NCI-H446 (cell line): Measurements from ENCODE around the gene STKLD1.
"Not testable (repeated sequence)": the region's sequence is repeated elsewhere in the genome, so short reads cannot be mapped to it uniquely, and the experiment has no call there.

ENCODE experiments used
- DNase-seq, 2 experiments: peaks; one replicate each; lab custom pipeline; 2025; lab: John Stamatoyannopoulos, UW

Gene STKLD1

DNA sequence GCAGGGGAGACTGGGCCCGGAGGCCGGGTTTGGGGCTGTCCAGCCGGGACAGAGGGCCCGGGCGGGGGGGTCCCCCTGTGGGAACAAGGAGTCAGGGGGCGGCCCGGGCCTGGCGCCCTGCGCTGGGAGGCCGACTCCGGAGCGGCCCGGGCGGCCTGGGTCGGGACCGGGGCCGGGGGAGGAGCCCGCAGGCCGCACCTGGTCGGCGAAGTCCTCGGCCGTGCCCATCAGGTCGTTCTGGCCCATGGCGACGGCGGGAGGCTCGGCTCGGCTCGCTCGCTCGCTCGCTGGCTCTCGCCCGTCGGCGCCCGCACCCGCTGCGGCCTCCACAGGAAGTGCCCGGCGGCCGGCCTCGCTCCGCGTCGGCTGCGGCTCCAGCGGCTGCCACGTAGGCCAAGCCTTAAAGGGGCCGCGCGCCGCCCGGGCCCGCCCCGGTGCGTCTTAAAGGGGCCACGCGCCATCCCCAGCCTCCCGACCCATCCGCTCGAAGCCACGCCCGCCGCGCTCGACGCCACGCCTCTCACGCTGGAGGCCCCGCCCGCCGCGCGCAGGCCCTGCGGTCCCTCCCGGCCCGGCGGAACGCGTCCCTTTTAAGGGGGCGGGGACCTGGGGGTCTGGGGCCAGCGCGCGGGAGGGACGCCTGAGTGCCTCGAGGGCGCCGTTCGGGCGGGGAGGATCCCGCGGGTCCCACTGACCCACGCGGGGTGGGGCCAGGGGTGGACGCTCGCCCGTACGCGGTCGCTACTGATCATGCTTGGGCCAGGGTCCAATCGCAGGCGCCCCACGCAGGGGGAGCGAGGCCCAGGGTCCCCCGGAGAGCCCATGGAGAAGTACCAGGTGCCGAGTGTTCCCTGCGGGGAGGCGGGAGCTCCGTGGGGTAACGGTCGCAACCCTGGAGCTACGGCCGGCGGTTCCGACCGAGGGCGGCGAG, at the start of gene STKLD1, which contains the start of gene SURF4:
STKLD1 (plus strand) TSS at position 643 of the 931 bp plus-strand sequence; CDS start at position 751, 108 bp downstream.
SURF4 (minus strand) TSS at position 337 of the 931 bp plus-strand sequence; CDS start at position 246, 91 bp downstream.
- peak; percentile 75 to 93 for DNase-seq

DNA sequence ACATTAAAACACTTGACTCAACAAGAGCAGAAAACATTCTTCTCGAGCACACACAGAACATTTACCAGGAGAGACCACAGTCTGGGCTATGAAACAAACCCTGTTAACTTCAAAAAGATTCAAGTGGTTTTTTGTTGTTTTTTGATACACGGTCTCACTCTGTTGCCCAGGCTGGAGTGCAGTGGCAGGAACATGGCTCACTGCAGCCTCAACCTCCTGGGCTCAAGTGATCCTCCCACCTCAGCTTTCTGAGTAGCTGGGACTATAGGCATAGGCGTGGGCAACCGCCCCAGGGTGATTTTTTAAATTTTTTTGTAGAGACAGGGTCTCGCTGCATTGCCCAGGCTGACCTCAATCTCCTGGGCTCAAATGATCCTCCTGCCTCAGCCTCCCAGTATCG, 49.1 kb upstream of the STKLD1 start:
- DNase-seq: not testable (repeated sequence)

DNA sequence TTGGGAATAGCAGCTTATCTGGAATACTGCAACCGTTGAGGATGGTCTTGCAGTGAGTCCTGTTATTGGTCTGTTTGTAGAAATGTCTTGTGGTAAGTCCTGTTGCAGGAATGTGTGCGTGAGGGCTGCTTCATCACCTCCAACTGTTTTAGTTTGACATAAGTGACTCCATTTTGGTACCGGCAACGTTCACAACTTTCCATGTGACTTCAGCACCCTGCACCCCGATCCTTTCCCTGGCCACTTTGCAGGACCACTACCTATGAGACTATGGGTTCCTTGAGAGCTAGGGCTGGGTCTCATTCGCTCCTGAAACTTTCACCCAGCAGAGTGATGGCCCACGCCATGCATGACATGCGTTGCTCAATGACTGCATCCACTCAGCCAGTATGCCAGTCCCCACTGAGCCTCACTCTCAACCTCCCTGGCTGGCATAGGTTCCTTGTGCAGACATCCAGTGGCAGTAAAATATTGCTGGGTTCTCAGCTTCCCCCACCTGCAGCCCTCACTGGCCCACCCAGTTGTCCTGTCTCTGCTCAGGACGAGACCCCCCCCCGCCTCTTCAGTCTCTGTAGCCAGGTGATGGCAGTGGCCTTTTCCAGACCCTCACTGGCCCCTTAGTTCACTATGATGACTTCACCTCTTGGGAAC, 48.2 kb upstream of the STKLD1 start:
- DNase-seq: no peak

DNA sequence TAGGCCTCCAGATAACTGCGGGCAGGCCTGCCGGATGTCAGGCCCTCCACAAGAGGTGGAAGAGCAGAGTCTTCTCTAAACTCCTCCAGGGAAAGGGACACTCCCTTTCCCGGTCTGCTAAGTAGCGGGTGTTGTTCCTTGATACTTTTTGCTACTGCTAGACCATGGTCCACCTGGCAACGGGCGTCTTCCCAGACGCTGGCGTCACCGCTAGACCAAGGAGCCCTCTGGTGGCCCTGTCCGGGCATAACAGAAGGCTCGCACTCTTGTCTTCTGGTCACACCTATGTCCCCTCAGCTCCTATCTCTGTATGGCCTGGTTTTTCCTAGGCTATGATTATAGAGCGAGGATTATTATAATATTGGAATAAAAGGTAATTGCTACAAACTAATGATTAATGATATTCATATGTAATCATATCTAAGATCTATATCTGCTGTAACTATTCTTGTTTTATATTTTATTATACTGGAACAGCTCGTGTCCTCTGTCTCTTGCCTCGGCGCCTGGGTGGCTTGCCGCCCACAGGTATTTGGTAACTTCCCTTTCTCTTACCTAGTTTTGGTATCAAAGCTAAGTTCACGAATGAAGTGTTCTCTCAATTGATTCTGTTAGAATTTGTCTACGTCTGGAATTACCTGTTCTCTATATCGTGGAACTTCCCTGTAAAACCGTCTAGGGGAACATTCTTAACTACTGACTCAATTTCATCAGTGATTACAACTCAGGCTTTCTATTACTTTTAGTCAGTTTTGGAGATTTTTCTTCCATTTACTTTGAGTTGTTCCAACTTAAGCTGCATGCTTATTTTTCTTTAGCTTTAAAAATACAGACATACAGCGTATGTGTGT, 46.6 kb upstream of the STKLD1 start:
- not testable (repeated sequence) for DNase-seq

DNA sequence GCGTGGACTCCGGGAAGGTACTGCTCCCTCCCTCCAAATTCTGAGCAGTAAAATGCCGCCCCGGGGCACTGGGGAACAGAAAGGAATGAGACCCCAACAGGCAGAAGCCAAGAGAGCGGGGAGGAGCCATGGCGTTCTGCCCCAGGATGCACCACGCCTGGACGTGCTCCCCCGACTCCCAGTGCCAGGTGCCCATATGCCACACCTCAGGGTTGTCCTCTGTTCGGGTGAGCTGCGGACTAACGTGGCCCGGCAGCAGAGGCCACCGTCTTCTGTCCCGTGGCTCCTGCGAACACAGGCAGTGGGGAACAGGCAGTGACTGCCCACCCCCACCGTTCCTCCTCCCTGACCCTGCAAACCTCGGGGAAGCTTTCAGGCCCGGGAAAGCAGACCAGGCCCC, 44.9 kb upstream of the STKLD1 start:
- DNase-seq: no peak

DNA sequence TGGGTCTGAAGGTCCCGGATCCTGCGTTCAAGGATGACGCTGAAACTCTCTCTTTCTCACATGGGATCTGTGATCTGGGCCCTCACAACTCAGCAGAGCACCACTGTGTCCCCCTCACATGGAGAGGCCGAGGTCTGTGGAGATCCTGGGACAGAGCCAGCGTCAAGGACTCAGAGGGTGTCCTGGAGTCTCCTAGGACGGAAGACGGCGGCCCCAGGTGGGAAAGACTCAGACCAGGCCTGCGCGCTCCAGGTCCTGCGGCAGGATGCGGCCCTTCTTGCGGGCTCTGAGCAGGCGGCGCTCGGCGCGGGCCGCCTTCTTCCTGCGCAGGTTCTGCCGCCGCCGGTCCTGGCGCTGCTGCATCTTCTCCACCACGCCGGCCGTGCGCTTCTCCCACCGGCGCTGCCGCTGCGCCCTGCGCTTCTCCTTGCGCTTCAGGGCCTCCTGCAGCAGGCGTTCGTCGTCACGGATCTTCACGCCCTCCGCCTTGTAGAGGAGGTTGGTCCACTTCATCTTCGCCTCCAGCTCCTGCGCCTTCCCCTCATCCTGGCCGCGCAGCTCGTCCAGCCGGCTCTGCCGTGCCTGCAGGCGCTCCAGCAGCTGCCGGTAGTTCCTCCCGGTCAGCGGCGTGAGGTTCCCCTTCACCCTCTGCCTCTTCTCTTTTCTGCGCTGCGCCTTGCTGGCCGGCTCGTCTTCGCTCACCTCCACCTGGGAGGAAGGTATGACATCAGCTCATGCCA, 44.4 kb upstream of the STKLD1 start:
- no peak for DNase-seq

DNA sequence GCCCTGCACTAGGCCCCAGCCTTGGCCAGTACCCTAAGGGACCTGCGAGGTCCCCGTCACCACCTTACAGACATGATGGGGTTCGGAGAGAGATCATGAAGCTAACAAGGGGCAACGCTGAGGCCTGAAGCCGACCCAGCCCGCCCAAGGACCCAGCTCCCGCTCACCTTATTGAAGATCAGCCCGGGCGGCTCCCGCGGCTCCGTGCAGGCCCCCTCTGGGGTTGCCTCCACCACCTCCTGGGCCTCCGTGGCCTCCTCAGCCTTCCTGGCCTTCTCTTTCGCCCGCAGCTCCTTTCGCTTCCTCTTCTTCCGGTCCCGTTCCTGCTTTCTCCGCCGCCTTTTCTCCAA, 43.8 kb upstream of the STKLD1 start:
- DNase-seq: no peak

DNA sequence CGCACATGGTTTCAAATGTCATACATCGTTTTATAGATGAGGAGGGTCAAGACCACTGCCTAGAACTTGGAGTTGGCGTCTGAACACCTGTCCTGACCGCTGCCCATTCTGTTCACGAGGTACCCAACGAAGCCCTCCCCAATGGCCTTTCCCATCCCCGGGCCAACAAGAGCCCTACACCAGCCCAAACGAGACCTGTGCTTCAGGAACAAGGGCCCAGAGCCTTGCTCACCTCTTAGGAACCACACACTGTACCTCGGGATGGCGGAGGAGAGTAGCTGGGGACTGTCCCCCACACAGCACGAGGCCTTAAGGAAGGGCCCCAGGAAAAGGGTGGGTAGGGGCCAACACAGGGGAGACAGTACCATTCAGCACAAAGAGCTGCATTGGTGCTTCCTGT, 43.2 kb upstream of the STKLD1 start:
- no peak for DNase-seq

DNA sequence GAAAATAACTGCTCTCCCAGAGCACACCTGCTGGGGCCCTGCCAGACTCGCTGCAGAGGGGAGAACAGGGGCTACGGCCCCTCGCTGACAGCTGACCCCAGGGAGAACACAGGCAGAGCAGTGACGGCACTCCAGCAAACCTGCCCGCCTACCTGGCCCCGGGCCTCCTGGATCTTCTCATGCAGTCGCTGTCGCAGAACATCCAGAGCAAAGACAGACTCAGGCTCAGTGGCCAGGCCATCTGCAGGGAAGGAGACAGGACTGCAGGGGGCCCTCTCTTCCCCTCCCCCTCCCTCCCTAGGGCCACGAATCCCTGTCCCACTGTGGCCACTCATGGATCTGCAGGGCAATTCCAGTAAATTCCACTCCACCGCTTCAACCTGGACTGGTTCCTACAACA, 42.6 kb upstream of the STKLD1 start:
- DNase-seq: no peak

DNA sequence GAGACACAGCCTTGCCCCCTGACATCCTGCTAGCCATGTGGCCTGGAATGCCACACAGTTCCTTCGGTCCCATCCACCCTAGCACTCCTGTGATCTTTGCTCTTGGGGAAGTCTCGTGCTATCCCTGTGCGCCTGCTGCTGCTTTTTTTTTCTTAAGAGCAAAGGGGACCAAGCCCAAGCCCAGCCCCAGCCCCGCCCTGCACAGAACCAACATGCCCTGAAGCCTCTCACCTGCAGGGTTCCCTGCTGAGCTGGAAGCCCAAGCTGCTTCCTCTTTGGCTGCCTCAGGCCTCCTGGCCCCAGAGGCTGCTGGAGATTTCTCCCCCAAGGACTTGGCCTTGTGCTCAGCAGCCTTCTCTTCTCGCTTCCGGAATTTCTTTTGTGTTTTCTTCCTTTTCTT, 42.0 kb upstream of the STKLD1 start:
- DNase-seq: no peak

DNA sequence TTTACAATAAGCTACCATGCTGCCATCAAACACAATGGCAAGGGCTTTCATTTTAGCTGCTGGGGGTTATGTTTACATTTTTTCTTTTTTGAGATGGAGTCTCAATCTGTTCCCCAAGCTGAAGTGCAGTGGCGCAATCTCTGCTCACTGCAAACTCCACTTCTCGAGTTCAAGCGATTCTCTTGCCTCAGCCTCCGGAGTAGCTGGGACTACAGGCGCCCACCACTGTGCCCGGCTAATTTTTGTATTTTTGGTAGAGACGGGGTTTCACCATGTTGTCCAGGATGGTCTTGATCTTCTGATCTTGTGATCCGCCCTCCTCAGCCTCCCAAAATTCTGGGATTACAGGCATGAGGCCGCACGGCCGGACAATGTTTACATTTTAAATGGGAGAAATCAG, 41.3 kb upstream of the STKLD1 start:
- DNase-seq: not testable (repeated sequence)

DNA sequence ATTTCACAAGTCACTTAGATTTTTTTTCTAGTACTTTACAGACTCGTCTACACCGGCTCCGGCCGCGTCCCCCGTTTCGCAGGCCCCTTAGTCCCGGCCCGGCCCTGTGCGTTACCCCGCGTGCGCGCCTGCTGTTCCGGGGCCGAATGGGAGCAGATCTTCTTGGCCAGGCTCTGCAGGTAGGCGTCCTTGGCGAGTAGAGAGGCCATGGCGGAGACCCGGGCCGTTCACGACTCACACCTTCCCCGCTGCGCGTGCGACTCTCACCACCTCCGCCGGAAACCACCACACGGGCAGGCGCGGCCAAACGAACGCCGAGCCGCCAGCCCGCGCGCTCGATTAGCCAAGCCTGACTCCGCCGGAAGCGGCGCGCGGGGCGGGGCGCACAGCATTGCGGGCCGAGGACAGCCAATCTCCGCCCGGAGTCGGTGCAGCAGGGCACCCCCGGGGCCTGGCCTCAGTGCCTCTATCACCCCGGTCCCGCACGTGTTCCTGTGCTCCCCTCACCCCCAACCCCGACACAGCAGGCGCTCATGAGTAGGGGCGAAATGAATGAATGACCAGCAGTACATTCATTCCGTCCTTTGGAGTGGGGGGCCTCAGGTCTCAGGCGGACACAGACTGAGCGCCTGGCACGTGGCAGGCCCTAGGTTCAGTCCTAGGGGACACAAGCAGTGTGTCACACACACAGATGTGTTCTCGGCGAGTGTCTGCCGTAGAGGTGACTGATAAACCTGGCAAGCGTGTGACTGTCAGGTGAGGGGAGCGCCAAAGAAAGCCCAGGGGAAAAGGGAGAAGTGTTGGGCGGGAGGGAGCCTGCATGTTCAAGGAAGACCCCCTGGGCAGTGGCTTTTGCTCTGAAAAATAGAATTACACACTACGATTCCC, 40.0 kb upstream of the STKLD1 start, which contains the start of gene SURF6:
SURF6 (minus strand) TSS at position 265 of the 888 bp plus-strand sequence; CDS start at position 209, 56 bp downstream.
- peak; percentile 58 to 86 for DNase-seq

DNA sequence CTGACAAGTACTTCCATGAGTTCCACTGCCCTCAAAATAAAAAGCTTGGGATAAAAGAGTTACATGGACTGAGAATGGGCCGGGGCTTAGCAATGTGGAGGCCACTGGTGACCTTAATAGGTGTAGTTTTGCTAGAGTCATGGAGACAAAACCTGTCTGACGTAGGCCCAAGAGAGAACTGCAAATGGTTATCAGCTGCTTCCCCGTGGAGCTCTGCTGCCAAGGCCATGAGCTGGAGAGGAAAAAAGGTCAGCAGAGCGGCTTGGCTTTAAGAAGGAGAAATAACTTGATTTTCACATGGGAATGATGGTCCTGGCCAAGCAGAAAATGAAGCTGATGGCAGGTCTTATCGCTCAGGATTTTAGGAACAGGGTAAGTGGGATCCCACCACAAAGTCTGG, 36.5 kb upstream of the STKLD1 start:
- no peak for DNase-seq

DNA sequence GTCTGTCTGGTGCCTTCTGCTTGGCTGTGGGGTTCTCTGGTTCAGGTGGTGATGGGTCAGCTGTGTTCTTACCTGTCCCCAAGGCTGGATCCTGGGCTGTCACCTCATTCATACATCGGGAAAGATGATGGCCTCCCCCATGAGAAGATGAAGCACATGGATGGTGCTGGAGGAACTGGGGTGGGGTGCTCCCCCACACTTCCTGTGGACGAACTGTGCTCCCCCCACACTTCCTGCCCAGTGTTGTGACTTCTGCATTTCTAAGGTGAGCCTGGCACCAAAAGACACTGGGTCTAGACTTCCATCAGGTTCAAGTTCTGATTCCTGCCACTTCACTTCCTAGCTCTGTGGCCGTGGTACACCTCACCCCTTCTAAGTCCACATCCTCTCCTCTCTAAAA, 35.9 kb upstream of the STKLD1 start:
- DNase-seq: no peak

DNA sequence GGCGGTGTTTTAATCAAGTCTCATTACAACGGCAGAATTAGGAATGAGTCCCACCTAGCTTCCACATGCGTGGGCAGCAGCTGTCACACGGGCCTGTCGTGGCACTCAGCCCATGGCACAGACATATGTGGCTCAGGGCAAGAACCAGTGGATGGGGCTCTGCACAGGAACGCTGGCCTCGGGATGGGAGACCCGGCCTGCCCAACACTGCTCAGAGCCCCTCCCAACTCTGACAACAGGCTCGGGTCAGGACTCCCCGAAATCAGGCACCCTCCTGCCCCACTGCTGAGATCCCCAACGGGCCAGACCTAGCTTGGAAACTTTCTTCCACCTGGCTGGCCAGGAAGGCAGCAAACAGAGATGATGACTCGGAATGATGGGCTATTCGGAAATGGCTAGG, 35.2 kb upstream of the STKLD1 start:
- no peak for DNase-seq

DNA sequence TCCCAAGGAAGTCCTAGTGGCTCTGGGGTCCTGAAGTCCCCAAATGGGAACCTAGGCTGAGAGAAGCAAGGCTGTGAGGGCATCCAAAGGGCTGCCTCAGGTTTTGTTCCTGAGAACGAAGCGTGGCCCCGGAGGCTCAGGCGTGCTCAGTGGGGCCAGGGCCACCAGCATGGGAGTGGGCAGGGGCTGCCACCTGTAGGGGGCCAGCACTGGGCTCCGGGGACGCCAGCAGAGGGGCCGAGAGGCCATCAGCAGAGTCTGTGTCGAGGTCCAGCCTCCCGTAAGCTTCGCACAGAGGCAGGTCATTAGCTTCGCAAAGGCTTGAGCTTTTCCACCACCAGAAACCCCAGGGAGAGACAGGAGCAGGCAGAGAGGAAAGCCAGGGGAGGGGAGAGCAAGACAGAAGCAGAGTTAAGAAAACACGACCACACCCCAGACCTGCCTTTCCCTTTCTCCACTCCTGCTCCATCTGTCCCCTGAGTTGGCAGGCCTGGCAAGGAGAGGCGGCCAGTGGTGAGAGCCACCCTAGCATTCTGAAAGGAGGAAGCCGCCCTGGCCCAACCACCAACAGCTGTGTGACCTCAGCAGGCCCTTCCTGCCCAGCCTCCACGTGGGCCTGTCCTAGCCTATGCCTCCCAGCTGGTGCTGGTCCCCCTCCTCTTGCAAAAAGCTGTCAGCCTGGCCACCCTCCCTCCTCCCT, 34.6 kb upstream of the STKLD1 start:
- no peak for DNase-seq

DNA sequence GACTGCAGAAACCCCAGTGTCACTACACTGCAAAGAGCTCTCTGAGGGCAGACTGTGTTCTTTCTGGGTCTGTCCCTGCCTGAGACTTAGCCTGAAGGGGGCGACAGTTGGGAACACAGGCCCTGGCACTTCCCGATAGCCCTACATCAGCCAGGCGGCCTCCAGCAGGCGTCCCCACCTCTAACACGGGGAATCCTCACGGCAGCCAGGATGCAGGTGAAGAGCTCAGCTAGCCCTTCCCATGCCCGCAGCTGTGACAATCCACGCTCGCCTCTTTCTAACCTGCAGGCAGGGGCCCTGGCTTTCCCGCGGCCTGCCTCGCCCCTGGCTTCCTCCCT, 34.1 kb upstream of the STKLD1 start:
- DNase-seq: no peak

DNA sequence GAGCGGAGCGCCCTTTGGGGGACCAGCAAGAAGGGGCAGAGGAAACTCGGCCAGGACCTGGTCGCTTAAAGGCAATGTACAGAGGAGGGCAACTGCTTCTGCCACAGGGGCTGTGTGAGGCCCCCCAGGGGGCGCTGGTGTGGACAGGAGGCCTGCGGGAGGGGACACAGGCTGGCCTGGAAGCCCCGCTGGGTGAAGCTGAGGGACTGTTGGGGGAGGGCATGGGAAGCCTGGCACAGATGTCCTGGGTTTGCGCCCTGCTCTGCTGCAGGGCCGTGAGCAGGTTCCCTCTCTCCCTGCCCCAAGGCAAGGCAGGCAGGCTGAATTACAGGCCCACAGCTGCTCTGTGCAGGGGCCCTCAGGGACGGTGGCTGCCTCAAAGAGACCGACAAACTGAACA, 33.6 kb upstream of the STKLD1 start:
- no peak for DNase-seq

DNA sequence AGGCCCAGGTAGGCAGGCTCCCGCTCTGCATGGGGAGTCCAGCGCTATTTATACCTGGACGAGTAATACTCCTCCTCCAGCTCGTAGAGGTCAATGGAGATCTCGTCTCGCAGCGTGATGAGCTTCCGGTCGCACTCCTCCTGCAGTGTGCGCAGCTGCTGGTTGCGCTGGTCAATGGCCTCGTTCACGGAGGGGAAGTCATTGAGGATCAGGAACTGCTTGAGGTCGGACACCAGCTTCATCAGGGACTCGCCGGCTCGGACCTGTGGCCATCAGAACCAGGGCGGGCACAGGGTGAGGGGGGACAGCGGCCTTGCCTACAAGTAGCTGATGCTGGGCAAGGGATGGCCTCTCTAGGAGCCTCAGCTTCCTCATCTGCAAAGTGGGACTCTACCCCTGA, 32.1 kb upstream of the STKLD1 start:
- DNase-seq: no peak

DNA sequence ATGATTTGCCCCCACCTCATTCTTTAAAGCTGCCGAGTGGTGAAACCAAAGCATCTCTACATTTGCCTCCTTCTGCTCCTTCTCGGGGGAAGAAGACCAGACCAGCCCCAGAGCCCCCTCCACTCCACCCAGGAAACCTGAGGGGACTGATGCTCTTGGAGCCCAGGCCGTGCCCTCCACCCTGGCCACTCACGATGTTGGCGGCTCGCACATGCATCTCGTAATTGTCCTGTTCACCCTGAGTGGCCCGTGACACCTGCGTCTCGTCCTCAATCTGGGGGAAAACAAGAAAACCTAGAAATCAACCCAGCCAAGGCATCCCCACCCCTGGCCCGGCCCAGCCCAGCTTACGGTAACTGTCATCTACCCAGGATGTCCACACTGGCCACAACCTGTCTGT, 31.2 kb upstream of the STKLD1 start:
- no peak for DNase-seq
